Umbilical cord (tissue), 2 donors: ENCODE measurements around the gene KDM3A. TPM values are rescaled to one million over a fixed set of nuclear protein-coding genes. Genes with fewer than 3 reads are reported as not detected.

Experiments
- DNase-seq: peaks from one replicate; pipeline ENCODE4 v3.0.0-alpha.2; 2015; ENCODE audit warnings: low spot score
- total RNA-seq: library from RNA; depleted of rRNA; stranded (reverse); fragments of >200 nt; gene quantifications from one replicate; pipeline ENCODE4 v1.2.3, GENCODE V29; 2014; ENCODE audit warnings: low replicate concordance; ENCODE audit not compliant: insufficient read depth

Gene KDM3A
- 46.2 TPM for total RNA-seq

- DNase-seq, result peak; percentile 99
Observed at GRCh38 chr2:86440631-86441391, at the start of gene KDM3A. Gene KDM3A, plus strand, starts transcription at chr2:86441371. Its CDS starts 677 bp downstream, at chr2:86442048.

GRCh38 chr2:86392873-86393518, 48.2 kb upstream of the KDM3A start:
- DNase-seq, result no peak

- DNase-seq, result no peak
Observed at GRCh38 chr2:86393521-86394491, 47.4 kb upstream of the KDM3A start.

- peak; percentile 19 for DNase-seq
Observed at GRCh38 chr2:86396291-86396785, 44.8 kb upstream of the KDM3A start.

- no peak for DNase-seq
Observed at GRCh38 chr2:86397986-86398385, 43.2 kb upstream of the KDM3A start.

GRCh38 chr2:86398500-86399474, 42.4 kb upstream of the KDM3A start:
- no peak for DNase-seq

GRCh38 chr2:86400321-86400720, 40.9 kb upstream of the KDM3A start:
- no peak for DNase-seq

GRCh38 chr2:86410581-86410980, 30.6 kb upstream of the KDM3A start:
- no peak for DNase-seq

- no peak for DNase-seq
Observed at GRCh38 chr2:86411396-86411795, 29.8 kb upstream of the KDM3A start.

- DNase-seq, result no peak
Observed at GRCh38 chr2:86412007-86412406, 29.2 kb upstream of the KDM3A start.

GRCh38 chr2:86413296-86414094, 27.7 kb upstream of the KDM3A start:
- DNase-seq, result no peak

GRCh38 chr2:86414996-86415395, 26.2 kb upstream of the KDM3A start:
- no peak for DNase-seq

- no peak for DNase-seq
Observed at GRCh38 chr2:86416146-86416545, 25.0 kb upstream of the KDM3A start.

GRCh38 chr2:86417961-86418360, 23.2 kb upstream of the KDM3A start:
- no peak for DNase-seq

GRCh38 chr2:86420913-86421312, 20.3 kb upstream of the KDM3A start:
- DNase-seq, result no peak

- no peak for DNase-seq
Observed at GRCh38 chr2:86426271-86426670, 14.9 kb upstream of the KDM3A start.

GRCh38 chr2:86429335-86429734, 11.8 kb upstream of the KDM3A start:
- no peak for DNase-seq

GRCh38 chr2:86430368-86430767, 10.8 kb upstream of the KDM3A start:
- DNase-seq, result no peak

GRCh38 chr2:86433137-86433536, 8.0 kb upstream of the KDM3A start:
- DNase-seq, result no peak

GRCh38 chr2:86434290-86434689, 6.9 kb upstream of the KDM3A start:
- no peak for DNase-seq
